ENCODE data around the gene MIER3. TPM values are rescaled to one million over a fixed set of nuclear protein-coding genes. Genes with fewer than 3 reads are reported as not detected.

Gene MIER3
- total RNA-seq, 1 experiment from 2014 or later: 19.6 TPM

- DNase-seq (ENCODE audit: low read depth): no peak
Measured at GRCh38 chr5:56898213-56898612, 53.7 kb downstream of the MIER3 start.

GRCh38 chr5:56896763-56897162 lies 55.2 kb downstream of the MIER3 start:
- DNase-seq (ENCODE audit: low read depth): no peak

- DNase-seq (ENCODE audit: low read depth): no peak
Measured at GRCh38 chr5:56893251-56893951, 58.5 kb downstream of the MIER3 start.

GRCh38 chr5:56881571-56881970 lies 70.4 kb downstream of the MIER3 start:
- DNase-seq (ENCODE audit: low read depth): no peak

GRCh38 chr5:56876327-56876726 lies 75.6 kb downstream of the MIER3 start:
- DNase-seq (ENCODE audit: low read depth): peak; percentile 43

- no peak for DNase-seq (ENCODE audit: low read depth)
Measured at GRCh38 chr5:56873056-56873455, 78.9 kb downstream of the MIER3 start.

- no peak for DNase-seq (ENCODE audit: low read depth)
Measured at GRCh38 chr5:56871777-56872176, 80.1 kb downstream of the MIER3 start.

Other genes with a start within 250 kb of the MIER3 start
- 2.3 and 3.3 TPM in 2 replicates for gene MAP3K1, start 136.6 kb downstream of the MIER3 start, total RNA-seq (2014; rRNA removed)
- 19.6 and 23.3 TPM in 2 replicates for gene SETD9, start 42.5 kb downstream of the MIER3 start, total RNA-seq (2014; rRNA removed)
- gene GPBP1, start 221.9 kb upstream of the MIER3 start, total RNA-seq (2014; rRNA removed): 47.8 and 48.5 TPM in 2 replicates